GM13977 (cell line): ENCODE results near the gene AGA.

Source experiments
- DNase-seq: peaks from one replicate; pipeline ENCODE4 v3.0.0; 2012; ENCODE audit warnings: low spot score
- CTCF ChIP-seq: IDR thresholded peaks from 2 replicates; pipeline ENCODE4 v1.5.1; 2012; ENCODE audit warnings: mild to moderate bottlenecking, control low read depth; ENCODE audit not compliant: insufficient read depth; ENCODE audit errors: extremely low read depth, missing control alignments
- in situ Hi-C: fragments of 300-500 bp; cut with MboI; formaldehyde crosslinking; loops from one replicate; pipeline ENCODE4 v1.12.0; 2022; ENCODE audit warnings: low sequenced_read_pairs, low pct_unique_long_range_greater_than_20kb, mixed read lengths, inconsistent platforms; ENCODE audit not compliant: unreplicated experiment

AGA gene

DNA sequence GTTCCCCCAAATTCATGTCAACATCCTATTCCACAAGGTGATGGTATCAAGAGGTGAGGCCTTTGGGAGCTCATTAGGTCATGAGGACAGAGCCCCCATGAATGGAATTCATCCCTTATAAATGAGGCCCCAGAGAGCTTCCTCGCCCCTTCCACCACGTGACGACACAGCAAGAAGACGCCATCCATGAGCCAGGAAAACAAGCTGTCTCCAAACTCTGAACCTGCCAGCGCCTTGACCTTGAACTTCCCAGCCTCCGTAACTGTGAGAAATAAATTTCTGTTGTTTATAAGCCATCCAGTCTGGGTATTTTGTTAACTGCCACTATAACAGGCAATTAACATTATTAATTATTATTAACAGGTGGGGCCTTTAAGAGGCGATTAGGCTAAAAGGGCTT, 5.8 kb downstream of the AGA start:
- in situ Hi-C loops, result no loop called here
- TF ChIP-seq CTCF, result no peak
- DNase-seq, result no peak

GRCh38 chr4:177434667-177435066, 7.6 kb downstream of the AGA start:
- no peak for DNase-seq
- in situ Hi-C loops, result no loop called here
- TF ChIP-seq CTCF, result no peak

- no peak for DNase-seq
- TF ChIP-seq CTCF, result no peak
- in situ Hi-C loops, result no loop called here
Observed at GRCh38 chr4:177427192-177427591, 15.0 kb downstream of the AGA start.

DNA sequence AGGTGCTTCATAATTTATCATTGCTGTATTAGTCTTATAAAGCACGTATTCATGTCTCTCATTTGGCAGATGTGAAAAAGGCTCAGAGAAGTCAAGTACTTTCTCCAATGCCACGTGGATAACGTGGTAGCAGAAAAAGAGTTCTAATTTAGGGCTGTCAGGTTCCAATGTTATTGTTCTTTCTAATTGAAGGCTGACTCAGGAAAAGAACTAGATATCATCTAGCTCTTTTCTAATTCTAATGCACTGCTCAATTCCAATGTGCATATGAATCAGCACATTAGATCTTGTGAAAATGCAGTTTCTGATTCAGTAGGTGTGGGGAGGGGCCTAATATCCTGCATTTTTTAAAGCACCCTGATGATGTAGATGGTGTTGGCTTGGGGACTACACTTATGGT, 22.8 kb downstream of the AGA start:
- TF ChIP-seq CTCF, result no peak
- in situ Hi-C loops, result no loop called here
- DNase-seq, result no peak

DNA sequence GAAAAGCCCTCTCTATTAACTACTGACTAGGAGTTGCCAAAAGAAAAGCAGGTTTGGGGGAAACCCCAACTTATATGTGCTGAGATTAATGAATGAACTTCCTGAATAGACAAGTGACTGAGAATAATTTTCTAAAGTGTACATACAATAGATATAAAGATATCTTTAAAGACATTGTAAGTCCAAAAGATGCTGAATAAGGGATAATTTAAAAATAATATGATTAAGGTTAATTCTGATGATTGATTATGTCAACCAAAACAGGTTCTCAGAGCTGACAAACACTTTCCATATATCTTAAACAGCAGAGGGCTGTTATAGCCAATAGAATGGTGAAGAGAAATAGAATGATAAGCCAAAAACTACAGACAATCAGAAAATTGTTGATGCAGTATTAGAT, 28.6 kb downstream of the AGA start:
- no peak for DNase-seq
- TF ChIP-seq CTCF, result no peak
- in situ Hi-C loops, result no loop called here

GRCh38 chr4:177413076-177413475, 29.2 kb downstream of the AGA start:
- in situ Hi-C loops, result no loop called here
- no peak for DNase-seq
- no peak for TF ChIP-seq CTCF

GRCh38 chr4:177411996-177412395, 30.2 kb downstream of the AGA start:
- DNase-seq, result no peak
- no peak for TF ChIP-seq CTCF
- in situ Hi-C loops, result no loop called here
